ENCODE measurements around the gene PPP1R9B. TPM values are rescaled to one million over a fixed set of nuclear protein-coding genes. Genes with fewer than 3 reads are reported as not detected.

The PPP1R9B gene
- total RNA-seq, 1 experiment from 2014 or later = 19.1 TPM

GRCh38 chr17:50141026-50141744 is 9.3 kb downstream of the PPP1R9B start:
- no peak for DNase-seq (ENCODE audit: low spot score)

- DNase-seq (ENCODE audit: low spot score) = peak; percentile 78
Observed at GRCh38 chr17:50139950-50140885, 10.3 kb downstream of the PPP1R9B start.

DNA sequence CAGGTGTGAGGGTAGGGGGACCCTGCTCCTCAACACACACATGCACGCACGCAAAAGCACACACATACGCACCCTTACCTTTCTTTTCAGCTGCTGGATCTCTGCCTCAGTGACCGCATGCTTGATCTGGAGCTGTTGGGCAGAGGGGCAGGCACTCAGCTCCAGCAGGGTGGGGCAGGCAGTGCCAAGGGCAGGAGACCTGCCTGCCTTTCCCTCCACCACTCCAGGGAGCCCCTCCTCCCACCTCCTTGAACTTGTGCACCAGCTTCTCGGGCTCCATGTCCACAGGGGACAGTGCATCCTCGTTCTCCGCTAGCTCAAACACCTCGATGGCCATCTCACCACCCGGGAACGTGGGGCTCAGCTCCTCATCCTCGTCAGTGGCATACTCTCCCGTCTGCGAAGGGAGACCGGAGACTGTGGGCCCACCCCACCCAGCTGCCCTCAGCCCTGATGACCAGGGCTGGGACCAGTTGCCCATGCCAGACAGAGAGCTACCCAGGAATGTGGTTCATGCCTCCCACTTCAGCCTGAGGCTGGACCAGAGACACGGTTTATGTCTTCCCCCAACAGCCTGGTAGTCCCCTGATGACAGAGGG is 11.2 kb downstream of the PPP1R9B start:
- DNase-seq (ENCODE audit: low spot score) = no peak

GRCh38 chr17:50137042-50137441 is 13.4 kb downstream of the PPP1R9B start:
- DNase-seq (ENCODE audit: low spot score) = no peak

GRCh38 chr17:50136096-50136687 is 14.3 kb downstream of the PPP1R9B start:
- no peak for DNase-seq (ENCODE audit: low spot score)

GRCh38 chr17:50135316-50136095 is 15.0 kb downstream of the PPP1R9B start:
- no peak for DNase-seq (ENCODE audit: low spot score)

GRCh38 chr17:50134206-50135110 is 16.0 kb downstream of the PPP1R9B start:
- DNase-seq (ENCODE audit: low spot score) = peak; percentile 28

GRCh38 chr17:50133769-50134099 is 16.7 kb downstream of the PPP1R9B start:
- DNase-seq (ENCODE audit: low spot score) = no peak

- peak; percentile 57 for DNase-seq (ENCODE audit: low spot score)
Observed at GRCh38 chr17:50133028-50133768, 17.3 kb downstream of the PPP1R9B start.

- no peak for DNase-seq (ENCODE audit: low spot score)
Observed at GRCh38 chr17:50132104-50132794, 18.2 kb downstream of the PPP1R9B start.

- DNase-seq (ENCODE audit: low spot score) = no peak
Observed at GRCh38 chr17:50130559-50131305, 19.7 kb downstream of the PPP1R9B start.

DNA sequence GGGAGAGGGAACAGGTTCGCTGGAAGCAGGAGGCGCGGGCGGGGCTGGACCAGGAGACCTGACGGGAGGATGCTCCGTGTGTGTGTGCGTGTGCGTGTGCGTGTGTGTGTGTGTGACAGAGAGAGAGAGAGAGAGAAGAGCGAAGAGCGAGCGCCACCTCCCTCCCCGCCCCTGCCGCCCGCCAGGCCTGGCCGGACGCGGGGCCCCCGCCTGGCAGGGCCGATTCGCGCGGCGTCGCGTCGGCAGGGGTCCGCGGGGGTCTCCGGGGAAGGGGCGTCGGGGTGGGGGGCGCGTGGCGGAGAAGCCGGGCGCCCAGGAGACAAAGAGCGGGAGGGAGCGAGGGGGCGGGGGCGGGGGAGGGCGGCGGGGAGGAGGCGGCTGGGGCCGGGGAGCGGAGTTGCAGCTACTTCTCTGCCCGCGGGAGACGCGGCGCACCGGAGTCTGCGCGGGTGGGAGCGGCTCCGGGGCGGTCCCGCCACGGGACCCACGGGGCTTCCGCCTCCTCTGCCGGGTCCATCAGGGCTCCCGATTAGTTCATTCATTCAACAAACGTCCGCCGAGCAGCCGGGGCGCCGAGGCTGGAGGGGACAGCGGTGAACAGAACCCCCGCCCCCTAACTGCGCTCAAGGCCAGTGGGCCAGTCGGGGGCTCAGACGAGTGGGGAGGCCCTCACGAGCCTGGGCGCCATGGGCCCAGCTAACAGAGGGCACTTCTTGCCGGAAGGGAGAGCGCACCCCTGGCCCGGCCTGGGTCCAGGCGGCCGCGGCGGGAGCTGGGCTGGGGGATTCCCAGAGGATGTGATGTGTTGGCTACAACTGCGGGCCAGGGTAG is 20.5 kb downstream of the PPP1R9B start, which contains the start of gene SAMD14:
SAMD14 (minus strand) TSS at position 433 of the 831 bp plus-strand sequence. CDS start 5,201 bp downstream, outside the sequence.
- peak; percentile 29 for DNase-seq (ENCODE audit: low spot score)

DNA sequence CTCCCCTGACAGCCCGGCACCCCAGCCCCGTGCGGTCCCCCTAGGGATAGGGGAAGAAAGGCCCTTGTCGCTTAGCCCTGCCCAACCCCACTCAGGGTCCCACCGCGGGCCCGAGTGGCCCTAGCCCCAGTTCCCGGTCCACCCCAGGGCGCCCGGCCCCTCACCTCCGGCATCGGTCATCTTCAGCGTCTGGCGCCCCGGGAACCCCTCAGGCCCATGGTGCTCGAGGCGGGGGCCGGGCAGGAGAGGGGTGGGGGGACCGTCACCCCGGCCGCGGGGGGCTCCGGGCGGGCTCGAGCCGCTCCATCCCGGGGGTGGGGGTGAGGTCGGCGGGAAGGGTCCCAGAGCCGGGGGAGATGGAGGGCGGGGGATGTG is 21.1 kb downstream of the PPP1R9B start:
- DNase-seq (ENCODE audit: low spot score) = no peak

- no peak for DNase-seq (ENCODE audit: low spot score)
Observed at GRCh38 chr17:50128441-50129352, 21.8 kb downstream of the PPP1R9B start.

- DNase-seq (ENCODE audit: low spot score) = peak; percentile 88
Observed at GRCh38 chr17:50127697-50128361, 22.6 kb downstream of the PPP1R9B start.
